ENCODE measurements around the gene EIF1.
A peak's percentile ranks its signal among the peaks of the same experiment; 100 is the strongest.

EIF1 gene

DNA sequence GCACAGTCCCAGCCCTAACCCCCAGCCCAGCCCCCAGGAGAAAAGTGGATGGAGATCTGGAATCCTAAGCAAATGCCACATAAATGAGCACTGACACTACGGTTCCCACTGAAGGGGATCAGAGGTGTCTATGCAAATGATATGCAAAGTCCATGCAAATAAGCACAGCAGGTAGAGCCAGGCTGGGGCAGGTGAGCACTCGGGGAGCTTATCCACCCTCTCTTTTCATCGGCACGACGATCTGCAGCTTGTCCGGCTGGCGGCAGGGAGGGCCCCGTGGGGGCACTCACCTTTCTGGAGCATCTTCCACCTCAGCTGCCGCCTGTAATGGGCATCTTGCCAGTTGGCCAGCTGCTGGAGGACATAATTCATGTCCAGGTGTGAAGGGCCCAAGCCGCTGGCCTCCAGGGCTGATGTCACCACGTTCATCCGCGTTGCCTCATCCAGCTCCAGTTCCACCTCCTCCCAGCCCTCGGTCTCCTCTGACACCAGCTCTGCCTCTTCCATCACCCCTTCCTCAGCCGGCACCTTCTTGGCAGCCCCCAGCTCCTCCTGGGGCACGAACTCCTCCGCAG lies 35.9 kb downstream of the EIF1 start:
- H3K36me3 ChIP-seq (ENCODE audit: control insufficient read depth, low read depth, low read length) = no peaks in the 10 kb centered on the region
- no peaks in the 10 kb centered on the region for H3K9me3 ChIP-seq (ENCODE audit: control insufficient read depth, low read depth, low read length)
- no peaks in the 10 kb centered on the region for H3K4me1 ChIP-seq (ENCODE audit: control insufficient read depth, low read depth, low read length)
- no peak overlapping the region for H3K4me3 ChIP-seq (ENCODE audit: low read length)
- no peaks in the 10 kb centered on the region for H3K27me3 ChIP-seq (ENCODE audit: control insufficient read depth, insufficient read depth, low read length)
- H3K9ac ChIP-seq (ENCODE audit: low read length) = no peak overlapping the region
- H3K27ac ChIP-seq (ENCODE audit: low read length) = no peak overlapping the region

DNA sequence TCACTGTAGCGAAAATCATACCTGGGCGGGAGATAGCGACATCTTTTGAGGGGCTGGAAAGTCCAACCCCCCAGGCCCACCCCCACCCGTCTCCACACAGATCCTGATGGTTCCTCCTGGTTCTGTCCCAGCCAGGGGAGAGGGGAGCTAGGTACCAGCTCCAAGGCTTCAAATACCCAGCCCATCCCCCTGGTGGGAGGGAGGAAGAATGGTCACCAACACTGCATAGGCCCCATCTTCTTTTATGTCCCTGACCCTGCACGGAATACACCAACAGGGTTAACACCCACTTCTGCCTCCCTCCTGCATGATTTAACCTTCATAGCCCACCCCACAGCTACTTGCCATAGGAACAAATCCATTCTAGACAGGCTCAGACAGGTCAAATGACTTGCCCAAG lies 36.4 kb downstream of the EIF1 start:
- Histone ChIP-seq H3K4me3 (ENCODE audit: low read length) (no peak overlapping the region), H3K4me1 (ENCODE audit: control insufficient read depth, low read depth, low read length) (no peaks in the 10 kb centered on the region), H3K36me3 (ENCODE audit: control insufficient read depth, low read depth, low read length) (no peaks in the 10 kb centered on the region), H3K9ac (ENCODE audit: low read length) (no peak overlapping the region), H3K9me3 (ENCODE audit: control insufficient read depth, low read depth, low read length) (no peaks in the 10 kb centered on the region), H3K27ac (ENCODE audit: low read length) (no peak overlapping the region), H3K27me3 (ENCODE audit: control insufficient read depth, insufficient read depth, low read length) (no peaks in the 10 kb centered on the region)

DNA sequence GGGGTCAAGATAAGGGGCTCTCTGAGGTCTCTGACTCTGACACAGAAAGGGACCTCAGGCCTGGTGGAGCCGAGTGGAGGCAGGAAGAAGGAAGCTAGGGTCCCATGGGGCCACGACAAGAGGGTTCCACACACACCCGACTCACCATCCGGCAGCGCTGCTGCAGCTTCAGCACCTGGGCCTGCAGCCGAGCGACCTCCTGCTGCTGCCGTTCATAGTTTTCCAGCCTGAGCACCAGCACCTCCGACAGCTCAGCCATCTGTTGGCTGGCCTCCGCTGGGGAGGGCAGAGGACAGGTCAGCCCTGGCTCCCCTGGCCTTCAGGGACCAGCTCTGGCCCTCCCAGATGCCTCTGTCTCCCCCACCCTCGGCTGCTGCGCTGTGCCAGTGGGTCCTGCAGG lies 39.4 kb downstream of the EIF1 start:
- no peaks in the 10 kb centered on the region for H3K4me1 ChIP-seq (ENCODE audit: control insufficient read depth, low read depth, low read length)
- no peaks in the 10 kb centered on the region for H3K36me3 ChIP-seq (ENCODE audit: control insufficient read depth, low read depth, low read length)
- H3K27ac ChIP-seq (ENCODE audit: low read length) = no peak overlapping the region
- H3K27me3 ChIP-seq (ENCODE audit: control insufficient read depth, insufficient read depth, low read length) = peaks cover 22% of the 10 kb centered on the region
- H3K9ac ChIP-seq (ENCODE audit: low read length) = no peak overlapping the region
- no peak overlapping the region for H3K4me3 ChIP-seq (ENCODE audit: low read length)
- no peaks in the 10 kb centered on the region for H3K9me3 ChIP-seq (ENCODE audit: control insufficient read depth, low read depth, low read length)

DNA sequence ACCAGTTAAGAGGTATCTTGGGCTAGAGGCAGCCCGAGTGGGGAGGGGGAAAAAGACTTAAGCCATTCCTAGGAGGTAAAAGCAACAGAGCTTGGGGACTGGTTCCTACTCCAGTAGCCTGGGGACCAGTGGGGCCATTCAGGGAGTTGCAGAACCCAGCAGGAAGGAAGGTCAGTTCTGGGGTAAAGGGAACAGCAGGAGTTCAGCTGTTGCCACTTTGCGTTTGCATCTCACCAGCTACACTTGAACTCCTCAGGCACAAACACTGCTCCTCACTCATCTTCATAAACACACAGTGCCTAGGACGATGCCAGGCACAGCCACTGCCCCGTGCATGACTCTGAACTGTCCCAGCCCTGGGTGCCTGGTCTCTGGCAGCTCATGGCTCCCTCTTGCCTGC lies 41.8 kb downstream of the EIF1 start:
- no peak overlapping the region for H3K4me3 ChIP-seq (ENCODE audit: low read length)
- H3K36me3 ChIP-seq (ENCODE audit: control insufficient read depth, low read depth, low read length) = no peaks in the 10 kb centered on the region
- no peak overlapping the region for H3K27ac ChIP-seq (ENCODE audit: low read length)
- peaks cover 46% of the 10 kb centered on the region for H3K27me3 ChIP-seq (ENCODE audit: control insufficient read depth, insufficient read depth, low read length)
- H3K4me1 ChIP-seq (ENCODE audit: control insufficient read depth, low read depth, low read length) = no peaks in the 10 kb centered on the region
- H3K9me3 ChIP-seq (ENCODE audit: control insufficient read depth, low read depth, low read length) = no peaks in the 10 kb centered on the region
- no peak overlapping the region for H3K9ac ChIP-seq (ENCODE audit: low read length)

DNA sequence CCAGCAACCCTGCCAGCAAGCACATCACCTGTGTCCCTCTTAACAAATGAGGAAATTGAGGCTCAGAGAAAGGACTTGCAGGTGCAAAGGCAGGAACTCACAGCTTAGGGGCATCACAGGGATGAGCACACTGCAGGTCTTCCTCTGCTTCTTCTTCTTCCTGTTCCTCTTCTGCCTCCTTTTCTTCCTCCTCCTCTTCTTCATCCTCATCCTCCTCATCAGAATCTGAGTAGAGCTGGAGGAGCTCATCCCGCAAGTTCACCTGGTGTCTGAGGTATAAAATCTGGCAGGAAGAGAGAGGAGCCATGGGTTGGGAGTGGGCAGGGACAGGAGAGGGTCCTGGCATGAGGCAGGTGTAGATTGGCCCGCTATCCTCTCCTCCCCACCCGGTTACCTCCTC lies 43.2 kb downstream of the EIF1 start:
- Histone ChIP-seq H3K9me3 (ENCODE audit: control insufficient read depth, low read depth, low read length) (no peaks in the 10 kb centered on the region), H3K36me3 (ENCODE audit: control insufficient read depth, low read depth, low read length) (no peaks in the 10 kb centered on the region), H3K27ac (ENCODE audit: low read length) (no peak overlapping the region), H3K27me3 (ENCODE audit: control insufficient read depth, insufficient read depth, low read length) (peaks cover 60% of the 10 kb centered on the region), H3K4me1 (ENCODE audit: control insufficient read depth, low read depth, low read length) (no peaks in the 10 kb centered on the region), H3K9ac (ENCODE audit: low read length) (no peak overlapping the region), H3K4me3 (ENCODE audit: low read length) (no peak overlapping the region)

DNA sequence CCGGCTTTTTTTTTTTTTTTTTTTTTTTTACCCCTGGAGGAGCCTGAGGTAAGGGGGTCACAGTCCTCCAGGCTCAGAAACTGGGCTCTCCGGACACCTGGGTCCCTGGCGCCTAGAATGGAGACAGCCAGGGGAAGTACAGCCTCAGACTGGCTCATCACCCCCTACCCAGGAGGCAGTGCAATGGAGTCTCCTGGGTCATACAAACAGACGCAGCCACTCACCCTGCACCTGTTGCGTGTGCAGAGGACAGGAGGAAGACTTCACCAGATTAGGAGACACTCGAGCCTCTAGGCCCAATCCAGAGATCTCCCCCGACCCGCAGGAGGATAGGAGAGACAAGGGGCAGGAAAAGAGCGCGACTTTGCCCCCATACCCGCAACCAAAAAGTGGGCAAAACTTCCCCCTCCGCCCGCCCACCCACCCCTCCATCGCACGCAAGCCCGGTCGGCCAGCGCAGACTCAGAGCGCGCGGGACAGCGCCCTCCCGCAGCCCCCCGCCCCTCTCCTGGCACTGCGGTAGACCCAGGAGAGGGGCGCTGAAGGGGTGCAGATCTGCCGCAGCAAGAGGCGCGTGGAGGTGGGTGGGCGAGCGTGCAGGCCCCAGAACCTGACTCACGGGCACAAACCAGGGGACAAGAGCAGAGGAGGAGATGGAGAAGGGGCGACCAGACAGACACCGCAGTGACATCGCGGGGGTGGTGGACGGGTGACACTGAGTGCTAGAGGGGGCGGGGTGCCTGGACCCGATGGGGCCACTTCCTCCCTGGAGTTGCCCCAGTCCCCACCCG lies 44.9 kb downstream of the EIF1 start:
- Histone ChIP-seq H3K9me3 (ENCODE audit: control insufficient read depth, low read depth, low read length) (no peaks in the 10 kb centered on the region), H3K4me3 (ENCODE audit: low read length) (peak overlapping the region; percentile 62), H3K27me3 (ENCODE audit: control insufficient read depth, insufficient read depth, low read length) (peaks cover 71% of the 10 kb centered on the region), H3K9ac (ENCODE audit: low read length) (peak overlapping the region; percentile 71), H3K36me3 (ENCODE audit: control insufficient read depth, low read depth, low read length) (no peaks in the 10 kb centered on the region), H3K4me1 (ENCODE audit: control insufficient read depth, low read depth, low read length) (peaks cover 5% of the 10 kb centered on the region), H3K27ac (ENCODE audit: low read length) (no peak overlapping the region)

DNA sequence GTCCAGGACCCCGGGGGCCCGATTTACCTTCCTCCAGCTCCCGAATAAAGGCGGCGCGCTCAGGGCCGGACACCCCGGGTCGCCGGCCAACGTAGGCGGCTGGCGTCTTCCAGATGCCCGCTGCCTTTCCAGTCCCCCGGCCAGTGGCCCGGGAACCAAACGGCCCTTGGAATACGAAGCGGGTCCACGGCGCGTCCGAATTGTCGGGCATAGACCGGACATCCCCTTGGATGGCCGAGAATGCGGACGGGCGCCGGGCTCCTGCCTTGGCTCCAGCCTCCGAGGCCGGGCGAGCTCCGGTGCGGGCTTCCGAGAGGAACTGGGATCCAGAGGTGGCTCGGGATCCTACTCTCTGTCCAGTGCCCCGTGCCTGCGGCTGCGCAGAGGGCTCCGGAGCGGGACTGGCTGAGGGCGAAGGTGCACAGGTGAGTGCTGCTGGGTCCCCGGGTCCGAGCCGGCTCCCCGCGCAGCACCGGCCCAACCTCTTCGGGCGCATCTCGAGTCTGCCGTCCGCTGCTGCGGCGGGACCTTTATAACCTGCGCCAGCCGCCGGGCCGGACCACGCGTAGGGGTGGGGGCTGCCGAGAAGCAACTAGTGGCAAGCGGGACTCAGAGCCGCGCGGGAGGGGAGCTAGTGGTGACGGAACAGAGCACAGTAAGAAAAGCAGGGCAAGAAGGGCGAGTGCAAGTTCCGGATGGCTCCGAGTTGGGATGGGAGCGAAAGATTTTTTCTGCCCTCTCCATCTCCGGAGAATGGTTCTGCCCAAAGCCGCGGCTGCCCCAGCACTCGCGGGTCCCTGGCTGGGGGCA lies 45.7 kb downstream of the EIF1 start, which contains the start of gene HAP1:
HAP1 (minus strand) TSS at position 505 of the 810 bp plus-strand sequence; CDS start at position 496, 9 bp downstream.
- no peaks in the 10 kb centered on the region for H3K36me3 ChIP-seq (ENCODE audit: control insufficient read depth, low read depth, low read length)
- peak within 1 kb of the TSS; percentile 62 for H3K4me3 ChIP-seq (ENCODE audit: low read length)
- H3K9me3 ChIP-seq (ENCODE audit: control insufficient read depth, low read depth, low read length) = no peaks in the 10 kb centered on the region
- no peak within 1 kb of the TSS for H3K27ac ChIP-seq (ENCODE audit: low read length)
- peaks cover 7% of the 10 kb centered on the region for H3K4me1 ChIP-seq (ENCODE audit: control insufficient read depth, low read depth, low read length)
- peak within 1 kb of the TSS; percentile 71 for H3K9ac ChIP-seq (ENCODE audit: low read length)
- H3K27me3 ChIP-seq (ENCODE audit: control insufficient read depth, insufficient read depth, low read length) = peaks cover 71% of the 10 kb centered on the region

DNA sequence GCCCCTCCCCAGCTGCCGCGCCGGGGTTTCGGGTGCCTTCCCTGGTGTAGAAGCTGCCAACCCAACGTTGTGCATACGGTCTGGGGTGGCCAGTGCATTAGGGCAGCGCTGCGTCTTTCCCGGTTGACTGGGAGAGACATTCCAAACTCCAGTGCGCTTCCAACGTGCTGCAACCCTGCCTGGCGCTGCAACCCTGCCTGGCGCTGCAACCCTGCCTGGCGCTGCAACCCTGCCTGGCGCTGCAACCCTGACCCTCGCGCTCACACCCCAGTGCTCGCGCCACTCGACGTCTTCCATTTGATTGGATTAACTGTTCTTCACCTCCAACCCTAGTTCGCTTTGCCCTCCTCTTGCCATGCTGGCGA lies 46.2 kb downstream of the EIF1 start:
- Histone ChIP-seq H3K4me3 (ENCODE audit: low read length) (peak overlapping the region; percentile 62), H3K4me1 (ENCODE audit: control insufficient read depth, low read depth, low read length) (peaks cover 7% of the 10 kb centered on the region), H3K9ac (ENCODE audit: low read length) (peak overlapping the region; percentile 71), H3K27ac (ENCODE audit: low read length) (no peak overlapping the region), H3K36me3 (ENCODE audit: control insufficient read depth, low read depth, low read length) (no peaks in the 10 kb centered on the region), H3K27me3 (ENCODE audit: control insufficient read depth, insufficient read depth, low read length) (peaks cover 71% of the 10 kb centered on the region), H3K9me3 (ENCODE audit: control insufficient read depth, low read depth, low read length) (no peaks in the 10 kb centered on the region)

DNA sequence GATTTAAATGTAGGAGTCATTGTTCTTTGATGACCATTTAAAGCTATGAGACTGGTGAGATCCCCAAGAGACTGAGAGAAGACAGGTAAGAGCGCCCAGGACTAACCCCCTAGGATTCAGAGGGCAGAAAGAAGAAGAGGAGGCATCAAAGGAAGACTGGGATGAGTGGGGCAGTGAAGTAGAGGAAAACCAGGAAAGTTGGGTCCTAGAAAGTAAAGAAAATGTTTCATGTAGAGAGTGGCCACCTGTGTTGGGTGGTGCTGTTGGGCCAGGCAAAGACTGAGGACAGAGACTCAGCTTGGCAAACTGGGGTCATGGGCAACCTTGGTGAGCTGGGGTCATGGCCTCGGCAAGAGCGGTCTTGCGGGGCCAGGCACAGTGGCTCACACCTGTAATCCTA lies 47.1 kb downstream of the EIF1 start:
- Histone ChIP-seq H3K27me3 (ENCODE audit: control insufficient read depth, insufficient read depth, low read length) (peaks cover 71% of the 10 kb centered on the region), H3K9me3 (ENCODE audit: control insufficient read depth, low read depth, low read length) (no peaks in the 10 kb centered on the region), H3K27ac (ENCODE audit: low read length) (no peak overlapping the region)

DNA sequence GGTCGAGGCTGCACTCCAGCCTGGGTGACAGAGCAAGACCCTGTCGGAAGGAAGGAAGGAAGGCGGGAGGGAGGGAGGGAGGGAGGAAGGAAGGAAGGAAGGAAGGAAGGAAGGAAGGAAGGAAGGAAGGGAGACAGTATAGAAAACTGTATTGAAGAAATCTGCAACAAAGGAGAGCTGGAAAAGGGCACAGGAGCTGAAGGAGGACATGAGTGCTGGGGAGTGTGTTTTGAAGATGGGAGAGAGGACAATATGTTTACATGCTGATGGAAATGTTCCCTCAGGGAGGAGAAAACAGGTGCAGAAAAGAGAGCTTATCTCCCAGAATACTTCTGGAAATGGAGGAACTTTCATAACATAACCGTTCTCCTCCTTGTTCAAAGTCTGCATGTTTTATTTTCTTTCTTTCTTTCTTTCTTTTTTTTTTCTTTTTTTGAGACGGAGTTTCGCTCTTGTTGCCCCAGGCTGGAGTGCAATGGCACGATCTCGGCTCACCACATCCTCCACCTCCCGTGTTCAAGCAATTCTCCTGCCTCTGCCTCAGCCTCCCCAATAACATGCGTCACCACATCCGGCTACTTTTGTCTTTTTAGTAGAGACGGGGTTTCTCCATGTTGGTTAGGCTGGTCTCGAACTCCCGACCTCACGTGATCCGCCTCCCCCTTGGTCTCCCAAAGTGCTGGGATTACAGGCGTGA lies 48.4 kb downstream of the EIF1 start:
- Histone ChIP-seq H3K4me3 (ENCODE audit: low read length) (no peak overlapping the region), H3K9me3 (ENCODE audit: control insufficient read depth, low read depth, low read length) (no peaks in the 10 kb centered on the region), H3K27me3 (ENCODE audit: control insufficient read depth, insufficient read depth, low read length) (peaks cover 58% of the 10 kb centered on the region), H3K4me1 (ENCODE audit: control insufficient read depth, low read depth, low read length) (peaks cover 7% of the 10 kb centered on the region), H3K9ac (ENCODE audit: low read length) (no peak overlapping the region), H3K36me3 (ENCODE audit: control insufficient read depth, low read depth, low read length) (no peaks in the 10 kb centered on the region), H3K27ac (ENCODE audit: low read length) (no peak overlapping the region)

More for the DNA sequence above, 47.1 kb downstream of the EIF1 start:
- Histone ChIP-seq H3K4me1 (ENCODE audit: control insufficient read depth, low read depth, low read length) (peaks cover 7% of the 10 kb centered on the region), H3K4me3 (ENCODE audit: low read length) (no peak overlapping the region), H3K36me3 (ENCODE audit: control insufficient read depth, low read depth, low read length) (no peaks in the 10 kb centered on the region), H3K9ac (ENCODE audit: low read length) (no peak overlapping the region)

DNA sequence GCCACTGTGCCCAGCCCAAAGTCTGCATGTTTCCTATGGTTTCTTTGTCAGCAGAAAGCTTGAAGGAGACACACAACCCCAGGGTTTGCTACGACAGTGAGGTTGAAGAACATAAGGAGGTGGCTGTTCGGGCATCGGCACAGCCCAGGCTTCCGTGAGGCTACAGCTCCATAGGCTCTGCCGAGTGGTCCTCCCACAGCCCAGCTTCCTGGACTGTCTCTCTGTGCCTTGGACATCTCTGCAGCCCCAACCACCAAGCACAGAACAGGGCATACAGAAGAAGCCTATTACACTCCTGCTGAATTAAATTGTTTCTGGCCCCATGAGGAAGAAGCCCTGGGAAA lies 49.0 kb downstream of the EIF1 start:
- H3K27ac ChIP-seq (ENCODE audit: low read length) = no peak overlapping the region
- H3K27me3 ChIP-seq (ENCODE audit: control insufficient read depth, insufficient read depth, low read length) = peaks cover 53% of the 10 kb centered on the region
- H3K4me1 ChIP-seq (ENCODE audit: control insufficient read depth, low read depth, low read length) = peaks cover 7% of the 10 kb centered on the region

More for the DNA sequence above, 49.0 kb downstream of the EIF1 start:
- no peak overlapping the region for H3K9ac ChIP-seq (ENCODE audit: low read length)
- no peak overlapping the region for H3K4me3 ChIP-seq (ENCODE audit: low read length)
- H3K36me3 ChIP-seq (ENCODE audit: control insufficient read depth, low read depth, low read length) = no peaks in the 10 kb centered on the region
- no peaks in the 10 kb centered on the region for H3K9me3 ChIP-seq (ENCODE audit: control insufficient read depth, low read depth, low read length)
